ENCODE data around the gene P2RY1. TPM values are rescaled to one million over a fixed set of nuclear protein-coding genes. Genes with fewer than 3 reads are reported as not detected.
A peak's percentile ranks its signal among the peaks of the same experiment; 100 is the strongest.

Gene P2RY1
- total and polyA plus RNA-seq, 9 of the 15 experiments (the other 6 are each of a cell fraction or from before 2014, with no cell fraction given): 6.0 to 27.9 (median 18.4) TPM

GRCh38 chr3:152865668-152866245, 30.8 kb downstream of the P2RY1 start (continued):
- no peak for TF ChIP-seq ZNF174 (CRISPR knock-in tag; IDR thresholded peaks at IDR 0.05)
- no peak for TF ChIP-seq ESRRA (IDR thresholded peaks at IDR 0.05; ENCODE audit: borderline replicate concordance, low read depth)
- no peak for TF ChIP-seq ATF7 (IDR thresholded peaks at IDR 0.05)
- TF ChIP-seq MAFG (tag; conservative IDR thresholded peaks at IDR 0.05): 0 out of 2 replicates have a peak, but pooled peaks have one; percentile 44
- TF ChIP-seq ZNF717 (CRISPR knock-in tag; IDR thresholded peaks at IDR 0.05): no peak
- TF ChIP-seq HES1 (IDR thresholded peaks at IDR 0.05; ENCODE audit: low read depth): no peak
- TF ChIP-seq TFAP4 (CRISPR knock-in tag; IDR thresholded peaks at IDR 0.05; ENCODE audit: borderline replicate concordance): no peak
- no peak for TF ChIP-seq ZHX1 (conservative IDR thresholded peaks at IDR 0.05; ENCODE audit: low read length)
- no peak for TF ChIP-seq RREB1 (CRISPR knock-in tag; IDR thresholded peaks at IDR 0.05)
- TF ChIP-seq C11orf30 (IDR thresholded peaks at IDR 0.05; ENCODE audit: low read depth): peak; percentile 71
- TF ChIP-seq JUND (IDR thresholded peaks at IDR 0.05; ENCODE audit: borderline replicate concordance, low read depth, low read length): 0 out of 2 replicates have a peak, but pooled peaks have one; percentile 4
- TF ChIP-seq JUND (tag; IDR thresholded peaks at IDR 0.05; ENCODE audit: borderline replicate concordance, low read depth, low read length): no peak
- TF ChIP-seq CGGBP1 (CRISPR knock-in tag; IDR thresholded peaks at IDR 0.05): no peak
- no peak for TF ChIP-seq CTCF (IDR thresholded peaks at IDR 0.05 in 2 of 3, conservative IDR thresholded peaks at IDR 0.05 in 1 of 3; ENCODE audit: insufficient read depth in 2 of 3, low read depth in 1 of 3, low read length in 3 of 3)
